Sigmoid colon (tissue), 7 donors: Measurements from ENCODE around the gene CRTC3. TPM values are rescaled to one million over a fixed set of nuclear protein-coding genes. Genes with fewer than 3 reads are reported as not detected.
"Not testable (repeated sequence)": the region's sequence is repeated elsewhere in the genome, so short reads cannot be mapped to it uniquely, and the experiment has no call there.

Experiments used
- DNase-seq: peaks from one replicate; pipeline ENCODE4 v3.0.0-alpha.2; 2019
- H3K27ac ChIP-seq, 4 donors: fragments of 200-600 bp; sonication (generic); one replicate each; pipeline ENCODE4 v1.5.1; 2016 to 2019; ENCODE audit warnings: mild to moderate bottlenecking in 1 of 4
- H3K27me3 ChIP-seq, 3 donors: fragments of 200-600 bp; sonication (generic); one replicate each; pipeline ENCODE4 v1.5.1; 2019; ENCODE audit warnings: mild to moderate bottlenecking in 1 of 3
- H3K36me3 ChIP-seq, 4 donors: fragments of 200-600 bp; sonication (generic); one replicate each; pipeline ENCODE4 v1.5.1; 2016 to 2019
- H3K4me1 ChIP-seq, 4 donors: fragments of 200-600 bp; sonication (generic); one replicate each; pipeline ENCODE4 v1.5.1; 2017 to 2019
- H3K4me3 ChIP-seq, 4 donors: fragments of 200-600 bp; sonication (generic); one replicate each; pipeline ENCODE4 v1.5.1; 2017 to 2019; ENCODE audit warnings: mild to moderate bottlenecking in 2 of 4, moderate library complexity in 1 of 4
- H3K9me3 ChIP-seq, 4 donors: fragments of 200-600 bp in 3 of 4; sonication (generic) in 3 of 4; one replicate each; pipeline versions ENCODE4 v1.5.1 to v1.6.1; 2013 to 2019
- CTCF ChIP-seq, 4 experiments: fragments of 450-650 bp in 3 of 4; fragments of 200-600 bp in 1 of 4; IDR thresholded peaks; one replicate each; pipeline ENCODE4 v1.5.1; 2016 to 2019; ENCODE audit warnings: antibody characterized with exemption in 4 of 4, mild to moderate bottlenecking in 3 of 4, moderate library complexity in 2 of 4
- EP300 ChIP-seq, 4 donors: sonication (generic); formaldehyde crosslinking; IDR thresholded peaks; one replicate each; pipeline ENCODE4 v1.6.1; 2017; ENCODE audit warnings: antibody characterized with exemption in 4 of 4
- POLR2A ChIP-seq, 2 donors: fragments of 450-650 bp; IDR thresholded peaks; one replicate each; pipeline ENCODE4 v1.6.1; 2016; ENCODE audit warnings: antibody characterized with exemption in 2 of 2, mild to moderate bottlenecking in 2 of 2, moderate library complexity in 2 of 2
- POLR2AphosphoS5 ChIP-seq, 4 donors: sonication (generic); formaldehyde crosslinking; IDR thresholded peaks; one replicate each; pipeline ENCODE4 v1.6.1; 2017; ENCODE audit warnings: antibody characterized with exemption in 4 of 4
- WGBS, 2 donors: extraction: QIAGEN DNeasy Blood & Tissue Kit; methylation state at CpG; one replicate each; pipeline ENCODE4 v1.1.7; 2013; 5-methylcytosine and 5-hydroxymethylcytosine counted together
- intact Hi-C: fragments of 100-400 bp; cut with DNase I; formaldehyde crosslinking; loops from one replicate; pipeline ENCODE4 v1.15.1; 2023
- polyA plus RNA-seq, 3 donors: library from polyadenylated mRNA; stranded (reverse); fragments of 200-250 nt; gene quantifications; one replicate each; pipeline ENCODE4 v1.2.3, GENCODE V29; 2013
- total RNA-seq, 4 donors: library from RNA; depleted of rRNA; stranded (reverse); fragments of >200 nt; gene quantifications; one replicate each; pipeline ENCODE4 v1.1.0, GENCODE V29; 2016
- donor health status: healthy with polysubstance abuse.
- donor health status: Bipolar disorder and iron deficiency.
- donor health status: healthy.

The CRTC3 gene
- total and polyA plus RNA-seq, 7 donors = 5.4 to 64.0 (median 27.6) TPM

GRCh38 chr15:90629217-90629616 lies 99.5 kb downstream of the CRTC3 start:
- Histone ChIP-seq H3K4me1 (no peaks in the 10 kb centered on the region), H3K4me3 (no peak overlapping the region), H3K27ac (no peak overlapping the region), H3K9me3 (no peaks in the 10 kb centered on the region), H3K36me3 (peaks cover 23 to 94% (median 53%) of the 10 kb centered on the region in 4 donors), H3K27me3 (no peaks in the 10 kb centered on the region)
- intact Hi-C loops = no loop called here
- no peak for TF ChIP-seq CTCF (IDR thresholded peaks at IDR 0.05)
- no peak for TF ChIP-seq POLR2AphosphoS5 (IDR thresholded peaks at IDR 0.05)
- no peak for TF ChIP-seq POLR2A (IDR thresholded peaks at IDR 0.05)
- no peak for TF ChIP-seq EP300 (IDR thresholded peaks at IDR 0.05)
- 96 to 97% methylated on average over 12 of the region's 12 CpGs for WGBS, 2 donors
- no peak for DNase-seq

GRCh38 chr15:90633360-90633759 lies 103.6 kb downstream of the CRTC3 start:
- H3K4me3 ChIP-seq = no peak overlapping the region
- peak overlapping the region in 1 of 4 donors; percentile 11 for H3K27ac ChIP-seq
- no peaks in the 10 kb centered on the region for H3K9me3 ChIP-seq
- H3K27me3 ChIP-seq = no peaks in the 10 kb centered on the region
- intact Hi-C loops = no loop called here
- 89 to 93% methylated on average over 3 of the region's 3 CpGs for WGBS, 2 donors
- no peaks in the 10 kb centered on the region for H3K4me1 ChIP-seq
- no peak for TF ChIP-seq CTCF (IDR thresholded peaks at IDR 0.05)
- no peak for DNase-seq
- peaks cover 13 to 77% (median 45%) of the 10 kb centered on the region in 4 donors for H3K36me3 ChIP-seq

DNA sequence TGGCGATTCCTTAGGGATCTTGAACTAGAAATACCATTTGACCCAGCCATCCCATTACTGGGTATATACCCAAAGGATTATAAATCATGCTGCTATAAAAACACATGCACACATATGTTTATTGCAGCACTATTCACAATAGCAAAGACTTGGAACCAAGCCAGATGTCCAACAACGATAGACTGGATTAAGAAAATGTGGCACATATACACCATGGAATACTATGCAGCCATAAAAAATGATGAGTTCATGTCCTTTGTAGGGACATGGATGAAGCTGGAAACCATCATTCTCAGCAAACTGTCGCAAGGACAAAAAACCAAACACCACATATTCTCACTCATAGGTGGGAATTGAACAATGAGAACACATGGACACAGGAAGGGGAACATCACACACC lies 107.3 kb downstream of the CRTC3 start:
- H3K9me3 ChIP-seq, DNase-seq, H3K27ac ChIP-seq, intact Hi-C loops, H3K4me1 ChIP-seq, H3K4me3 ChIP-seq, H3K27me3 ChIP-seq: not testable (repeated sequence)
- 61 to 69% methylated on average over 2 of the region's 3 CpGs for WGBS, 2 donors
- peaks cover 8 to 80% (median 42%) of the 10 kb centered on the region in 4 donors for H3K36me3 ChIP-seq

- intact Hi-C loops = no loop called here
- Histone ChIP-seq H3K9me3 (no peaks in the 10 kb centered on the region), H3K4me3 (no peak overlapping the region), H3K36me3 (peaks cover 8 to 80% (median 46%) of the 10 kb centered on the region in 4 donors), H3K27ac (no peak overlapping the region), H3K27me3 (no peaks in the 10 kb centered on the region), H3K4me1 (no peaks in the 10 kb centered on the region)
- WGBS, 2 donors = 84 to 90% methylated on average over 6 of the region's 6 CpGs
- DNase-seq = no peak
- TF ChIP-seq POLR2A (IDR thresholded peaks at IDR 0.05) = no peak
- no peak for TF ChIP-seq POLR2AphosphoS5 (IDR thresholded peaks at IDR 0.05)
- TF ChIP-seq CTCF (IDR thresholded peaks at IDR 0.05) = no peak
- TF ChIP-seq EP300 (IDR thresholded peaks at IDR 0.05) = no peak
These were observed 108.0 kb downstream of the CRTC3 start for GRCh38 chr15:90637693-90638092.

DNA sequence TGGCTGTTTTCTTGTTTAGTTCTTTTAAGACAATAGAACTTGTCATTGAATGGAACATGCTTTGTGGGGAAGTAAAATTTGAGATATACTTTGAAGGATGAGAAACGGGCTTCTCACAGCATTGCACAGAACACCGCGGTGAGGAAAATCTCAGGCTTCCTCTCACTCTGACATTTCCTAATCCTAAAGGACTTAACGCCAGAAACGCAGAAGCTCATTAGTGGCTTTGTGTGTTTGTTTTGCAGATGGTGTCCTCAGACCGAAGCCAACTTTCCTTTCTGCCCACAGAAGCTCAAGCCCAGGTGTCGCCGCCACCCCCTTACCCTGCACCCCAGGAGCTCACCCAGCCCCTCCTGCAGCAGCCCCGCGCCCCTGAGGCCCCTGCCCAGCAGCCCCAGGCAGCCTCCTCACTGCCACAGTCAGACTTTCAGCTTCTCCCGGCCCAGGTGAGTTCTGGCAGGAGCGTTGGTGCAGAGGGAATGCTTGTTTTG lies 108.5 kb downstream of the CRTC3 start:
- no peaks in the 10 kb centered on the region for H3K4me1 ChIP-seq
- no peak for TF ChIP-seq CTCF (IDR thresholded peaks at IDR 0.05)
- TF ChIP-seq EP300 (IDR thresholded peaks at IDR 0.05) = no peak
- TF ChIP-seq POLR2A (IDR thresholded peaks at IDR 0.05) = no peak
- no peak for TF ChIP-seq POLR2AphosphoS5 (IDR thresholded peaks at IDR 0.05)
- DNase-seq = no peak
- no peaks in the 10 kb centered on the region for H3K9me3 ChIP-seq
- 70 to 82% methylated on average over 12 of the region's 12 CpGs for WGBS, 2 donors
- intact Hi-C loops = no loop called here
- no peak overlapping the region for H3K27ac ChIP-seq
- no peaks in the 10 kb centered on the region for H3K27me3 ChIP-seq
- H3K36me3 ChIP-seq = peaks cover 14 to 80% (median 49%) of the 10 kb centered on the region in 4 donors
- no peak overlapping the region for H3K4me3 ChIP-seq
